ENCODE data around the gene AP4B1.

DNA sequence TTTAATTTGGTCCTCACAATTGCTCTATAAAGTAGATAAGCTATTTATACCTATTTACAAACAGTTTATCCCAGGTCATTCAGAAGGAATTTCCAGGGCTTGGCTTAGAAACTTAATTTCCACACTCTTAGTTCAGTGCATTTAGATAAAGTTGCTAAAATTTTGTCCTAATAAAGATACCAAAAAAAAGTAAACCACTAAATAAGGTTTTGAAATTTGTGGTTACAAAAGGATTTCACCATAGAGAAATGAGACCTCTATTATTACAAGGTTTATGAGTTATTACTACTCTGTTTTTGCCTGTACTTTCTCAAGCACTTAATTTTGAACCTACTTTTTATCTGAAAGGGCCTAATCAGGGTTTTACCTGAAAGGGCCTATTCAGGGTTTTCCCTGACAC lies 55.5 kb downstream of the AP4B1 start:
- TF ChIP-seq MTF1 (CRISPR knock-in tag; IDR thresholded peaks at IDR 0.05) (no peak), JUND (CRISPR knock-in tag; IDR thresholded peaks at IDR 0.05) (no peak), ZNF274 (CRISPR knock-in tag; IDR thresholded peaks at IDR 0.05) (no peak), HOXA9 (CRISPR knock-in tag; IDR thresholded peaks at IDR 0.05; ENCODE audit: borderline replicate concordance) (no peak), ERF (CRISPR knock-in tag; IDR thresholded peaks at IDR 0.05) (no peak)
- TF ChIP-seq, protein P1, sequence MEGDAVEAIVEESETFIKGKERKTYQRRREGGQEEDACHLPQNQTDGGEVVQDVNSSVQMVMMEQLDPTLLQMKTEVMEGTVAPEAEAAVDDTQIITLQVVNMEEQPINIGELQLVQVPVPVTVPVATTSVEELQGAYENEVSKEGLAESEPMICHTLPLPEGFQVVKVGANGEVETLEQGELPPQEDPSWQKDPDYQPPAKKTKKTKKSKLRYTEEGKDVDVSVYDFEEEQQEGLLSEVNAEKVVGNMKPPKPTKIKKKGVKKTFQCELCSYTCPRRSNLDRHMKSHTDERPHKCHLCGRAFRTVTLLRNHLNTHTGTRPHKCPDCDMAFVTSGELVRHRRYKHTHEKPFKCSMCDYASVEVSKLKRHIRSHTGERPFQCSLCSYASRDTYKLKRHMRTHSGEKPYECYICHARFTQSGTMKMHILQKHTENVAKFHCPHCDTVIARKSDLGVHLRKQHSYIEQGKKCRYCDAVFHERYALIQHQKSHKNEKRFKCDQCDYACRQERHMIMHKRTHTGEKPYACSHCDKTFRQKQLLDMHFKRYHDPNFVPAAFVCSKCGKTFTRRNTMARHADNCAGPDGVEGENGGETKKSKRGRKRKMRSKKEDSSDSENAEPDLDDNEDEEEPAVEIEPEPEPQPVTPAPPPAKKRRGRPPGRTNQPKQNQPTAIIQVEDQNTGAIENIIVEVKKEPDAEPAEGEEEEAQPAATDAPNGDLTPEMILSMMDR (CRISPR knock-in tag; IDR thresholded peaks at IDR 0.05), result no peak

Measured in HepG2 (cell line).